Smooth muscle cell (in vitro differentiated cells): ENCODE measurements around the gene KCNJ15. TPM values are rescaled to one million over a fixed set of nuclear protein-coding genes. Genes with fewer than 3 reads are reported as not detected.

ENCODE experiments used
- DNase-seq: peaks from one replicate; lab custom pipeline; 2025; ENCODE audit not compliant: unreplicated experiment; lab: John Stamatoyannopoulos, UW
- H2AFZ ChIP-seq: fragments of 200-600 bp; sonication (generic); 2 replicates; pipeline ENCODE4 v1.6.0; 2016; ENCODE audit warnings: antibody characterized with exemption, low read depth, mild to moderate bottlenecking
- H3F3A ChIP-seq: fragments of 200-600 bp; sonication (generic); 2 replicates; pipeline ENCODE4 v1.6.0; 2017; ENCODE audit warnings: antibody characterized with exemption, low read depth
- H3K27ac ChIP-seq: fragments of 200-600 bp; sonication (generic); 2 replicates; pipeline ENCODE4 v1.5.1; 2016; ENCODE audit warnings: low read depth, mild to moderate bottlenecking
- H3K27me3 ChIP-seq: fragments of 200-600 bp; sonication (generic); 2 replicates; pipeline ENCODE4 v1.6.1; 2016; ENCODE audit warnings: low read depth, mild to moderate bottlenecking
- H3K36me3 ChIP-seq: fragments of 200-600 bp; sonication (generic); 2 replicates; pipeline ENCODE4 v1.5.1; 2016; ENCODE audit warnings: low read depth
- H3K4me1 ChIP-seq: fragments of 200-600 bp; sonication (generic); 2 replicates; pipeline ENCODE4 v1.5.1; 2016; ENCODE audit warnings: low read depth
- H3K4me2 ChIP-seq: fragments of 200-600 bp; sonication (generic); 2 replicates; pipeline ENCODE4 v1.6.0; 2016; ENCODE audit warnings: mild to moderate bottlenecking
- H3K4me3 ChIP-seq: fragments of 200-600 bp; sonication (generic); 2 replicates; pipeline ENCODE4 v1.5.1; 2016; ENCODE audit warnings: mild to moderate bottlenecking
- H3K79me2 ChIP-seq: fragments of 200-600 bp; sonication (generic); 2 replicates; pipeline ENCODE4 v1.6.0; 2016; ENCODE audit warnings: low read depth, mild to moderate bottlenecking
- H3K9ac ChIP-seq: fragments of 200-600 bp; sonication (generic); 2 replicates; pipeline ENCODE4 v1.6.0; 2016; ENCODE audit warnings: low read depth
- H3K9me3 ChIP-seq: fragments of 200-600 bp; sonication (generic); replicated peaks from 2 replicates; pipeline ENCODE4 v1.5.1; 2016; ENCODE audit warnings: low read depth
- H4K20me1 ChIP-seq: fragments of 200-600 bp; sonication (generic); 2 replicates; pipeline ENCODE4 v1.6.0; 2016; ENCODE audit warnings: low read depth
- WGBS: methylation state at CpG from one replicate; pipeline ENCODE4 v1.1.7; 2016; ENCODE audit warnings: low lambda C conversion rate; 5-methylcytosine and 5-hydroxymethylcytosine counted together
- polyA plus RNA-seq: library from polyadenylated mRNA; unstranded; fragments of >200 nt; fragmentation: Nextera tagmentation; extraction: Ambion mirVana; gene quantifications from 2 replicates; pipeline ENCODE4 v1.2.1, GENCODE V29; 2016
- total RNA-seq: library from RNA; depleted of rRNA; stranded (reverse); fragments of >200 nt; gene quantifications from 2 replicates; pipeline ENCODE4 v1.2.3, GENCODE V29; 2014
- TF ChIP-seq, protein P1 (sequence below): fragments of 200-600 bp; sonication (generic); IDR thresholded peaks from 2 replicates; pipeline ENCODE4 v1.5.1; 2017; ENCODE audit warnings: borderline replicate concordance, mild to moderate bottlenecking, antibody characterized with exemption; ENCODE audit not compliant: insufficient read depth, poor library complexity, severe bottlenecking

Gene KCNJ15
- total and polyA plus RNA-seq, 2 experiments from 2014 or later = 4.2 to 21.9 TPM

DNA sequence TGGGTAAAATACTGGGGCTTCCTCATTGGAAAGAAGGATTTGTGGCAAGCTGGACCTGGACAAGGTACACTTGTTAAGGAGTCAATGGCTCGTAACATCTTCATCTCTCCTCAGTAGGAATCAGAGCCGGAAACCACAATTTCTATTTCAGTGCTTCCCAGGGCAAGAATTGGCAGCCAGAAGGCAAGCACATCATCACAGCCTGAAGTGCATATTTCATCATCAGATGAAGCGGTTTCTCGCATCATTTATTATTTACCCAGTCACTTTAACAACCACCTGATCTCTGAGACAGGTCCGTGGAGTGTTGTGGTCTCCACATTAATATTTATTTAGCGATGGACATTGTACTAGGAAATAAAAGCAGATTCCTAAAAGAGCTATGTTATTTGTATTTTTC, 55.0 kb downstream of the KCNJ15 start:
- H3K4me3 ChIP-seq = no peak overlapping the region
- peaks cover 10% of the 10 kb centered on the region for H3F3A ChIP-seq
- TF ChIP-seq, protein P1, sequence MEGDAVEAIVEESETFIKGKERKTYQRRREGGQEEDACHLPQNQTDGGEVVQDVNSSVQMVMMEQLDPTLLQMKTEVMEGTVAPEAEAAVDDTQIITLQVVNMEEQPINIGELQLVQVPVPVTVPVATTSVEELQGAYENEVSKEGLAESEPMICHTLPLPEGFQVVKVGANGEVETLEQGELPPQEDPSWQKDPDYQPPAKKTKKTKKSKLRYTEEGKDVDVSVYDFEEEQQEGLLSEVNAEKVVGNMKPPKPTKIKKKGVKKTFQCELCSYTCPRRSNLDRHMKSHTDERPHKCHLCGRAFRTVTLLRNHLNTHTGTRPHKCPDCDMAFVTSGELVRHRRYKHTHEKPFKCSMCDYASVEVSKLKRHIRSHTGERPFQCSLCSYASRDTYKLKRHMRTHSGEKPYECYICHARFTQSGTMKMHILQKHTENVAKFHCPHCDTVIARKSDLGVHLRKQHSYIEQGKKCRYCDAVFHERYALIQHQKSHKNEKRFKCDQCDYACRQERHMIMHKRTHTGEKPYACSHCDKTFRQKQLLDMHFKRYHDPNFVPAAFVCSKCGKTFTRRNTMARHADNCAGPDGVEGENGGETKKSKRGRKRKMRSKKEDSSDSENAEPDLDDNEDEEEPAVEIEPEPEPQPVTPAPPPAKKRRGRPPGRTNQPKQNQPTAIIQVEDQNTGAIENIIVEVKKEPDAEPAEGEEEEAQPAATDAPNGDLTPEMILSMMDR = no peak
- no peaks in the 10 kb centered on the region for H4K20me1 ChIP-seq
- no peaks in the 10 kb centered on the region for H3K36me3 ChIP-seq
- no peaks in the 10 kb centered on the region for H3K27me3 ChIP-seq
- no peak overlapping the region for H3K27ac ChIP-seq
- peaks cover 15% of the 10 kb centered on the region for H3K4me1 ChIP-seq
- no peaks in the 10 kb centered on the region for H3K79me2 ChIP-seq
- H3K4me2 ChIP-seq = no peak overlapping the region
- no peak overlapping the region for H3K9ac ChIP-seq
- H2AFZ ChIP-seq = no peak overlapping the region
- no peak for DNase-seq
- 96% methylated on average over 6 of the region's 6 CpGs for WGBS
- no peaks in the 10 kb centered on the region for H3K9me3 ChIP-seq

DNA sequence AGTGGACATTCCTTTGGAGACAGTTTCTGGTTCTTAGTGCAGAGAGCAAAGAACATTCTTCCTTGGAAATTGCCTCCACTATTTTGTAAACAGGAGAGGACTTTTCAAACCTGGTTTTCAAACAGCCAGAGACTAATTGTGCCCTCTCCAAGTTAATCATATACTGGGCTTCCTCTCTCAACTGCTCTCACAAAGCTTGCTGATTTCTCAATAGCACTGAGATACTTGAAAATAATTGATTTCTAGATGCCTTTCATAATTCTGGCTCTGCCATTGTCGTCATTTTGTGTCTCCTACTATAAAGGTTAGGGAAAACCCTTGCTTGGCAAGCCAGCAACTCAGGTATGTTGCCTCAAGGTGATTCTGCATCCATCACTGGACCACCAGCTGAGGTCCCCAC, 56.0 kb downstream of the KCNJ15 start:
- no peak for DNase-seq
- no peak overlapping the region for H3K4me3 ChIP-seq
- no peaks in the 10 kb centered on the region for H4K20me1 ChIP-seq
- H3K9me3 ChIP-seq = no peaks in the 10 kb centered on the region
- 81% methylated on average over 1 of the region's 1 CpG for WGBS
- peaks cover 15% of the 10 kb centered on the region for H3K4me1 ChIP-seq
- H3F3A ChIP-seq = peaks cover 4% of the 10 kb centered on the region
- no peaks in the 10 kb centered on the region for H3K79me2 ChIP-seq
- no peak overlapping the region for H2AFZ ChIP-seq
- H3K9ac ChIP-seq = no peak overlapping the region
- no peak overlapping the region for H3K4me2 ChIP-seq
- TF ChIP-seq, protein P1 = no peak
- H3K27ac ChIP-seq = no peak overlapping the region
- H3K27me3 ChIP-seq = no peaks in the 10 kb centered on the region
- H3K36me3 ChIP-seq = no peaks in the 10 kb centered on the region

DNA sequence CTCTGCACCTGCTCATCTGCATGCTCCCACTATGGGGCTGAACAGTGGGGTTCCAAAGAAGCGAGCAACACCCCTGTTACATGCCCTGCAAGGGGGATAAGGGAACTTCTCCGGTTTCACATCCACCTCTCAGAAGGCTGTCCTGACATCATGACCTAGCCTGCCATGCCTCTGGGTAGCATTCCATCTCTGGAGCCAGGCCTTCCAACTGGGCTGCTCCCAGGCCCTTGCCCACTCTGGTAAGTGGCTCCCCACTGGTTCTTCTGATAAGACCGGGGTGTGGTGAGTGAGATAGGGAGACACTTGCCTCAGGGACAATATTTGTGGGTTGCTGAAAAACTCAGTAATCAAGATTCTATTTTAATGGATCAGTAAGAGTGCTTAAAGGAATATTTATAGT, 57.8 kb downstream of the KCNJ15 start:
- Histone ChIP-seq H3K4me3 (no peak overlapping the region), H3K27ac (no peak overlapping the region), H3K79me2 (no peaks in the 10 kb centered on the region), H2AFZ (no peak overlapping the region), H3K36me3 (no peaks in the 10 kb centered on the region), H3K27me3 (no peaks in the 10 kb centered on the region), H3K4me1 (peaks cover 9% of the 10 kb centered on the region), H3K9me3 (no peaks in the 10 kb centered on the region), H3K4me2 (no peak overlapping the region), H4K20me1 (no peaks in the 10 kb centered on the region), H3F3A (no peaks in the 10 kb centered on the region), H3K9ac (no peak overlapping the region)
- no peak for DNase-seq
- 93% methylated on average over 3 of the region's 3 CpGs for WGBS
- TF ChIP-seq, protein P1 = no peak

DNA sequence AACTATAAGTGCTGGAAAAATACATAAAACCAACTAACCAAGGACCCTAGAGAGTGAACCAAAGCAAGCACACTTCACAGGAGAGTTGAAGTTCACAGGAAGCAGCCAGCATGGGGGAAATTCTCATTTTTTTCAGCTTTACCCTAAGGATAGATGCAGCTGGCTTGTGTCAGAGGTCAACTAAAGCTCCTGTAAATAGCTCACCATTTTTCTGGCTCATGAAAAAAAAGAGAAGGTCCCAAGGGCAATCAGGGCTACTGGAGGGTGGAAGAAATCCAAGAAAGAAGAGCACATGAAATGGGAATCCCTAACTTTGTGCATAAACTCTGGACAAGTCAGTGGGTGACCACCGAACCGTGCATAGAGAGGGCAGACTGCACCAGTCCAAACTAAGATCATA, 58.3 kb downstream of the KCNJ15 start:
- Histone ChIP-seq H2AFZ (no peak overlapping the region), H3K27me3 (no peaks in the 10 kb centered on the region), H3K9ac (no peak overlapping the region), H3K36me3 (no peaks in the 10 kb centered on the region), H3K9me3 (no peaks in the 10 kb centered on the region), H3K27ac (no peak overlapping the region), H3K4me1 (peaks cover 9% of the 10 kb centered on the region), H4K20me1 (no peaks in the 10 kb centered on the region), H3K79me2 (no peaks in the 10 kb centered on the region), H3K4me3 (no peak overlapping the region), H3K4me2 (no peak overlapping the region), H3F3A (no peaks in the 10 kb centered on the region)
- 97% methylated on average over 2 of the region's 2 CpGs for WGBS
- TF ChIP-seq, protein P1 = no peak
- no peak for DNase-seq
